ENCODE measurements around the gene SUCLG2.

SUCLG2 gene

DNA sequence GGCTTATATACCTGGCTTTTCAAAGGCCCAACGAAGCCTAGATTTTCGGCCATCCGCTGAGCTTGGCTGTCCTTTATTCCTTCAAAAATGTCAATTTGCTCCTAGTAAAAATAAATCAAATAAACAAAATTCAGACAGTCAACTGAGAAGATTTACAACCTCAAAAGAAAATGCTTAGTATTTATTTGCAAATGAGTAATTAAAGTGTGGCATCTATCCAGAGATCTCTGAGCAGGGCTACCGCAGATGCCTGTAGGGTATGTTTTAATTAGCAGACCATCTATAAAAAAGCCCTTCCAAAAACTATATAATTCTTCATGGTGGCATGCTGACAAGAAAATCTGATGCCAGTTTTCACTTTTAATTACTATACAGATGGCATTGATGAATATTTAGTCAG lies 136.2 kb downstream of the SUCLG2 start:
- H3K9ac ChIP-seq (ENCODE audit: low read length): no peak overlapping the region
- no peaks in the 10 kb centered on the region for H3K79me2 ChIP-seq (ENCODE audit: low read length)
- TF ChIP-seq, protein P1, sequence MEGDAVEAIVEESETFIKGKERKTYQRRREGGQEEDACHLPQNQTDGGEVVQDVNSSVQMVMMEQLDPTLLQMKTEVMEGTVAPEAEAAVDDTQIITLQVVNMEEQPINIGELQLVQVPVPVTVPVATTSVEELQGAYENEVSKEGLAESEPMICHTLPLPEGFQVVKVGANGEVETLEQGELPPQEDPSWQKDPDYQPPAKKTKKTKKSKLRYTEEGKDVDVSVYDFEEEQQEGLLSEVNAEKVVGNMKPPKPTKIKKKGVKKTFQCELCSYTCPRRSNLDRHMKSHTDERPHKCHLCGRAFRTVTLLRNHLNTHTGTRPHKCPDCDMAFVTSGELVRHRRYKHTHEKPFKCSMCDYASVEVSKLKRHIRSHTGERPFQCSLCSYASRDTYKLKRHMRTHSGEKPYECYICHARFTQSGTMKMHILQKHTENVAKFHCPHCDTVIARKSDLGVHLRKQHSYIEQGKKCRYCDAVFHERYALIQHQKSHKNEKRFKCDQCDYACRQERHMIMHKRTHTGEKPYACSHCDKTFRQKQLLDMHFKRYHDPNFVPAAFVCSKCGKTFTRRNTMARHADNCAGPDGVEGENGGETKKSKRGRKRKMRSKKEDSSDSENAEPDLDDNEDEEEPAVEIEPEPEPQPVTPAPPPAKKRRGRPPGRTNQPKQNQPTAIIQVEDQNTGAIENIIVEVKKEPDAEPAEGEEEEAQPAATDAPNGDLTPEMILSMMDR (IDR thresholded peaks at IDR 0.05; ENCODE audit: low read length): no peak
- TF ChIP-seq EZH2phosphoT487 (IDR thresholded peaks at IDR 0.05; ENCODE audit: low read length) (no peak), EZH2 (optimal IDR thresholded peaks at IDR 0.05; ENCODE audit: low read depth, low read length) (no peak)
- H3K4me2 ChIP-seq (ENCODE audit: low read depth, low read length): no peak overlapping the region
- no peaks in the 10 kb centered on the region for H3F3A ChIP-seq (ENCODE audit: insufficient read depth, low read length)
- no peak for DNase-seq
- H3K9me2 ChIP-seq (replicated peaks; ENCODE audit: insufficient read depth, low read length): no peaks in the 10 kb centered on the region
- no peaks in the 10 kb centered on the region; the same call in 1 of the 2 replicates for H3K36me3 ChIP-seq (replicated peaks; ENCODE audit: insufficient read depth, low read length)
- no peak overlapping the region for H3K4me3 ChIP-seq (ENCODE audit: low read length)
- H3K27ac ChIP-seq (ENCODE audit: low read length): no peak overlapping the region
- no peak overlapping the region for H2AFZ ChIP-seq (ENCODE audit: low read length)
- H4K20me1 ChIP-seq (ENCODE audit: insufficient read depth, low read length): no peaks in the 10 kb centered on the region
- H3K27me3 ChIP-seq (replicated peaks; ENCODE audit: insufficient read depth, low read length): no peaks in the 10 kb centered on the region
- no peaks in the 10 kb centered on the region for H3K4me1 ChIP-seq (ENCODE audit: low read length)
- H3K9me3 ChIP-seq (replicated peaks; ENCODE audit: insufficient read depth, low read length): no peaks in the 10 kb centered on the region

DNA sequence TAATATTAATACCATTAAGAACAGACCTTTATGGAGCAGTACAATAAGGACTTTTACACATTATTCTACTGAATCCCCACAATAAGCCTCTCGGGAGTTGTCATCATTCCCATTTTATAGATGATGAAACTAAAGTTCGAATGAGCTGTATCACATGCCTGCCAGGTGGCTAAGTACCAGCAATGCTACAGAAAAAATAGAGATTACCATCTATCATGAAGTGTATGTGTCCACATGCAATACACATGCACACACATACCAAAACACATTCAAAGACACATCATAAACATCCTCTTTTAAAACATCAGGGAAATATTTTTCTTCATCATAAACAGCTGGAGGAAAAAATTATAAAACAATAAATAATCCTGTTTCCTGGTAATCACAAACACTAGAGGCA lies 136.6 kb downstream of the SUCLG2 start:
- Histone ChIP-seq H3F3A (ENCODE audit: insufficient read depth, low read length) (no peaks in the 10 kb centered on the region), H3K79me2 (ENCODE audit: low read length) (no peaks in the 10 kb centered on the region), H3K4me3 (ENCODE audit: low read length) (no peak overlapping the region), H2AFZ (ENCODE audit: low read length) (no peak overlapping the region), H3K27ac (ENCODE audit: low read length) (no peak overlapping the region), H3K4me1 (ENCODE audit: low read length) (no peaks in the 10 kb centered on the region), H3K4me2 (ENCODE audit: low read depth, low read length) (no peak overlapping the region), H4K20me1 (ENCODE audit: insufficient read depth, low read length) (no peaks in the 10 kb centered on the region), H3K9ac (ENCODE audit: low read length) (no peak overlapping the region), H3K36me3 (replicated peaks; ENCODE audit: insufficient read depth, low read length) (no peaks in the 10 kb centered on the region; the same call in 1 of the 2 replicates), H3K9me3 (replicated peaks; ENCODE audit: insufficient read depth, low read length) (no peaks in the 10 kb centered on the region), H3K27me3 (replicated peaks; ENCODE audit: insufficient read depth, low read length) (no peaks in the 10 kb centered on the region), H3K9me2 (replicated peaks; ENCODE audit: insufficient read depth, low read length) (no peaks in the 10 kb centered on the region)
- TF ChIP-seq, protein P1 (IDR thresholded peaks at IDR 0.05; ENCODE audit: low read length): no peak
- TF ChIP-seq EZH2 (optimal IDR thresholded peaks at IDR 0.05; ENCODE audit: low read depth, low read length) (no peak), EZH2phosphoT487 (IDR thresholded peaks at IDR 0.05; ENCODE audit: low read length) (no peak)
- DNase-seq: no peak

DNA sequence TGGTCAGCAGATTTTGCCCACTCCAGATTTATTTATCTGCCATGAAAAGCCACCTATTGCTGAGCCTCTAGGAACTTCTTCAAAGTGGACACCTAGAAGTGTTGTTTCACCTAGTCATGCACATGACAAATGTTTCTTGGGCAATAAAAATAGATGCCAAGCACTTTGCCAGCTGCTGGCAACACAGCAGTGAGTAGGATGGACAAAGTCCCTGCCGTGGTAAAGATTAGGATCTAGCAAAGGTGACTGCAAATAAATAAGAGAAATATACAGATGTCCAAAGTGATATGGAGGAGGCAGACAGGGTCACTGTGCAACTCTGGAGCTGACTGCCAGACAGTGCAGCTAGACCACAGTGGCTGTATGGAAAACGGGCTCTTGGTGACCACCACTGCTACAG lies 137.9 kb downstream of the SUCLG2 start:
- Histone ChIP-seq H2AFZ (ENCODE audit: low read length) (no peak overlapping the region), H3K27me3 (replicated peaks; ENCODE audit: insufficient read depth, low read length) (no peaks in the 10 kb centered on the region), H3K4me3 (ENCODE audit: low read length) (no peak overlapping the region), H4K20me1 (ENCODE audit: insufficient read depth, low read length) (no peaks in the 10 kb centered on the region), H3K9ac (ENCODE audit: low read length) (no peak overlapping the region), H3K9me2 (replicated peaks; ENCODE audit: insufficient read depth, low read length) (no peaks in the 10 kb centered on the region), H3K9me3 (replicated peaks; ENCODE audit: insufficient read depth, low read length) (no peaks in the 10 kb centered on the region), H3K79me2 (ENCODE audit: low read length) (no peaks in the 10 kb centered on the region), H3K4me1 (ENCODE audit: low read length) (no peaks in the 10 kb centered on the region), H3K4me2 (ENCODE audit: low read depth, low read length) (no peak overlapping the region), H3F3A (ENCODE audit: insufficient read depth, low read length) (no peaks in the 10 kb centered on the region), H3K27ac (ENCODE audit: low read length) (no peak overlapping the region), H3K36me3 (replicated peaks; ENCODE audit: insufficient read depth, low read length) (no peaks in the 10 kb centered on the region)
- no peak for DNase-seq
- no peak for TF ChIP-seq EZH2 (optimal IDR thresholded peaks at IDR 0.05; ENCODE audit: low read depth, low read length)
- TF ChIP-seq EZH2phosphoT487 (IDR thresholded peaks at IDR 0.05; ENCODE audit: low read length): no peak
- TF ChIP-seq, protein P1 (IDR thresholded peaks at IDR 0.05; ENCODE audit: low read length): no peak

Measured in MM.1S (cell line).